Spleen (tissue), 11 donors: ENCODE measurements around the gene GNG7. TPM values are rescaled to one million over a fixed set of nuclear protein-coding genes. Genes with fewer than 3 reads are reported as not detected.

Source experiments
- DNase-seq: peaks from one replicate; pipeline ENCODE4 v3.0.0-alpha.2; 2020
- H3K27ac ChIP-seq, 8 donors: fragments of 200-600 bp; sonication (generic) in 7 of 8; 1 replicate in 4 of 8; 2 replicates in 4 of 8; pipeline versions ENCODE4 v1.5.0 to v1.8.0; 2016 to 2021; ENCODE audit warnings: inconsistent platforms in 4 of 8, mild to moderate bottlenecking in 4 of 8, moderate library complexity in 1 of 8
- H3K27me3 ChIP-seq, 7 donors: fragments of 200-600 bp; sonication (generic) in 6 of 7; replicated peaks in 1 of 7; 1 replicate in 4 of 7; 2 replicates in 3 of 7; pipeline versions ENCODE4 v1.5.0 to v1.8.0; 2016 to 2021; ENCODE audit warnings: inconsistent platforms in 3 of 7, mild to moderate bottlenecking in 1 of 7
- H3K36me3 ChIP-seq, 6 donors: fragments of 200-600 bp; sonication (generic) in 5 of 6; 1 replicate in 4 of 6; 2 replicates in 2 of 6; pipeline versions ENCODE4 v1.5.0 to v1.8.0; 2016 to 2021; ENCODE audit warnings: inconsistent platforms in 2 of 6
- H3K4me1 ChIP-seq, 6 donors: fragments of 200-600 bp; sonication (generic) in 5 of 6; 1 replicate in 3 of 6; 2 replicates in 3 of 6; pipeline versions ENCODE4 v1.5.0 to v1.8.0; 2016 to 2021; ENCODE audit warnings: inconsistent platforms in 3 of 6
- H3K4me3 ChIP-seq, 8 donors: fragments of 200-600 bp; sonication (generic) in 7 of 8; 1 replicate in 4 of 8; 2 replicates in 4 of 8; pipeline versions ENCODE4 v1.5.0 to v1.8.0; 2016 to 2021; ENCODE audit warnings: inconsistent platforms in 4 of 8, mild to moderate bottlenecking in 4 of 8, moderate library complexity in 2 of 8
- H3K9me3 ChIP-seq, 8 donors: fragments of 200-600 bp; sonication (generic) in 7 of 8; 1 replicate in 4 of 8; 2 replicates in 4 of 8; pipeline versions ENCODE4 v1.5.0 to v1.8.0; 2016 to 2021; ENCODE audit warnings: inconsistent platforms in 4 of 8
- POLR2A ChIP-seq, 3 donors: fragments of 450-650 bp; IDR thresholded peaks; one replicate each; pipeline ENCODE4 v1.5.1; 2017; ENCODE audit warnings: antibody characterized with exemption in 3 of 3, mild to moderate bottlenecking in 1 of 3
- POLR2AphosphoS5 ChIP-seq, 3 donors: sonication (generic); formaldehyde crosslinking; IDR thresholded peaks; one replicate each; pipeline ENCODE4 v1.5.1; 2017; ENCODE audit warnings: antibody characterized with exemption in 3 of 3
- WGBS, 5 donors: extraction: QIAGEN DNeasy Blood & Tissue Kit in 3 of 5; methylation state at CpG; one replicate each; pipeline versions ENCODE4 v1.1.5 to v1.1.7; 2013 to 2018; 5-methylcytosine and 5-hydroxymethylcytosine counted together
- intact Hi-C: fragments of 100-400 bp; cut with DNase I; formaldehyde crosslinking; loops from one replicate; pipeline ENCODE4 v1.15.0; 2023; ENCODE audit warnings: low total_unique reads
- polyA plus RNA-seq, 3 donors: library from polyadenylated mRNA; stranded (reverse); fragments of 200-250 nt; gene quantifications; one replicate each; pipeline ENCODE4 v1.2.1, GENCODE V29; 2013
- total RNA-seq, 7 donors: library from RNA; depleted of rRNA in 3 of 7; stranded (reverse); fragments of >200 nt in 3 of 7; fragmentation: NEBNext Ultra II Directional in 4 of 7; extraction: Animal tissue kit (Norgen Biotek cat#: 25700) in 4 of 7; gene quantifications; one replicate each; pipeline versions ENCODE4 v1.1.0 to v1.2.1, GENCODE V29; 2016 to 2021
- TF ChIP-seq, protein P1 (sequence below), 11 experiments: fragments of 200-600 bp in 7 of 11; fragments of 450-650 bp in 4 of 11; sonication (generic) in 4 of 11; IDR thresholded peaks in 8 of 11; conservative IDR thresholded peaks in 3 of 11; 1 replicate in 7 of 11; 2 replicates in 4 of 11; pipeline versions ENCODE4 v1.4.0 to v1.8.0; 2016 to 2021; ENCODE audit warnings: antibody characterized with exemption in 11 of 11, inconsistent platforms in 4 of 11, mild to moderate bottlenecking in 1 of 11
- donor health status: healthy with polysubstance abuse.
- donor health status: DM: no; HTN: no; CAD: no; lungs with moderate emphysema.
- donor health status: DM: no; HTN: no; CAD: no.
- donor health status: Bipolar disorder and iron deficiency.
- donor health status: healthy.
- donor health status: DM: no; HTN: no; CAD: no.
- donor health status: DM: yes; HTN: yes; CAD: no.

Gene GNG7
- total and polyA plus RNA-seq, 10 donors: 17.2 to 34.6 (median 18.9) TPM

DNA sequence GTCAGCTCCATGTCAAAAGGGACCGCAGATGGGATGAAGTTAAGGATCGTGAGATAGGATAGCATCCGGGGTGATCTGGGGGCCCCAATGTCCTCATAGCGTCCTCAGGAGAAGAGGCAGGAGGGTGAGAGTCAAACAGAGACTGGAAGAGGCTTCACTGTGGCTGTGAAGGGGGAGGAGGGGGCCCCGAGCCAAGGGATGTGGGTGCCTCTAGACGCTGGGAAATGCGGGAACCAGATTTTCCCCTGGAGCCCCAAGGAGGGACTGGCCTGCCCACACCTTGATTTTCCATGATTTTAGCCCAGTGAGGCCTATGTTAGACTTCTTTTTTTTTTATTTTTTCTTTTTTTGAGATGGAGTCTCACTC, 61.2 kb downstream of the GNG7 start:
- Histone ChIP-seq H3K9me3 (no peaks in the 10 kb centered on the region), H3K36me3 (peaks cover 0 to 19% (median 0%) of the 10 kb centered on the region in 6 donors), H3K27ac (no peak overlapping the region), H3K4me3 (no peak overlapping the region), H3K4me1 (peaks cover 6 to 49% (median 27%) of the 10 kb centered on the region in 6 donors), H3K27me3 (no peaks in the 10 kb centered on the region)
- WGBS, 5 donors: 85 to 94% (median 89%) methylated on average over 7 of the region's 7 CpGs
- intact Hi-C loops: no loop called here
- DNase-seq: no peak
- no peak for TF ChIP-seq POLR2A (IDR thresholded peaks at IDR 0.05)
- TF ChIP-seq, protein P1, sequence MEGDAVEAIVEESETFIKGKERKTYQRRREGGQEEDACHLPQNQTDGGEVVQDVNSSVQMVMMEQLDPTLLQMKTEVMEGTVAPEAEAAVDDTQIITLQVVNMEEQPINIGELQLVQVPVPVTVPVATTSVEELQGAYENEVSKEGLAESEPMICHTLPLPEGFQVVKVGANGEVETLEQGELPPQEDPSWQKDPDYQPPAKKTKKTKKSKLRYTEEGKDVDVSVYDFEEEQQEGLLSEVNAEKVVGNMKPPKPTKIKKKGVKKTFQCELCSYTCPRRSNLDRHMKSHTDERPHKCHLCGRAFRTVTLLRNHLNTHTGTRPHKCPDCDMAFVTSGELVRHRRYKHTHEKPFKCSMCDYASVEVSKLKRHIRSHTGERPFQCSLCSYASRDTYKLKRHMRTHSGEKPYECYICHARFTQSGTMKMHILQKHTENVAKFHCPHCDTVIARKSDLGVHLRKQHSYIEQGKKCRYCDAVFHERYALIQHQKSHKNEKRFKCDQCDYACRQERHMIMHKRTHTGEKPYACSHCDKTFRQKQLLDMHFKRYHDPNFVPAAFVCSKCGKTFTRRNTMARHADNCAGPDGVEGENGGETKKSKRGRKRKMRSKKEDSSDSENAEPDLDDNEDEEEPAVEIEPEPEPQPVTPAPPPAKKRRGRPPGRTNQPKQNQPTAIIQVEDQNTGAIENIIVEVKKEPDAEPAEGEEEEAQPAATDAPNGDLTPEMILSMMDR (IDR thresholded peaks at IDR 0.05 in 8 of 11, conservative IDR thresholded peaks at IDR 0.05 in 3 of 11): no peak
- TF ChIP-seq POLR2AphosphoS5 (IDR thresholded peaks at IDR 0.05): no peak

DNA sequence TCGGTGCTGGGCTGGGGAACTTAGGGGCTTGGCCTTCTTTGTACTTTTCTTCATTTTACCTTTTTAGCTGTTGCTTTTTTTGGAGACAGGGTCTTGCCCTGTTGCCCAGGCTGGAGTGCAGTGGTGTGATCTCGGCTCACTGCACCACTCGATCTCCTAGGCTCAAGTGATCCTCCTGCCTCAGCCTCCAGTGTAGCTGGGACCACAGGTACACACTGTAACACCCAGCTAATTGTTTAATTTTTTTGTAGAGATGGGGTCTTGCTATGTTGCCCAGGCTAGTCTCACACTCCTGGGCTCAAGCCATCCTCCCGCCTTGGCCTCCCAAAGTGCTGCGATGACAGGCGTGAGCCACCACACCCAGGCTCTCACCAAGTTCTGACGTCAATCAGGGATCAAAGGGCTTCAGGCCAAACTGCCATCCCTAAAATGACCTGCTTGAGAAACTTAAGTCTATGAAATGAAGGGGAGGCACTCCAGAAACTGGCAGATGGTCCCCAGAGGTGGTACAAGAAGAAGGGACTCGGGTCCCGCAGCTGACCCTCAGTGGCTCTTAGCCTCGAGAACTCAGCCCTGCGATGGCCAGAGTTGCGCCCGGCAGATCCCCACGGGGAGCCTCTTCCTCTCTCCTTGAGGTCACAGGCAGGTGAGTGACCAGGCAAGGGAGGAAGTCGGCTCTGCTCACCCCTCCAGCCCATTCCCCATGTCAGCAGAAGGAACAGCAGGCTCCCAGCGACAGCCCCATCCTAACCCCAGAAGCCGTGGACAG, 61.7 kb downstream of the GNG7 start:
- intact Hi-C loops: no loop called here
- TF ChIP-seq POLR2A (IDR thresholded peaks at IDR 0.05): no peak
- no peak for TF ChIP-seq POLR2AphosphoS5 (IDR thresholded peaks at IDR 0.05)
- TF ChIP-seq, protein P1 (IDR thresholded peaks at IDR 0.05 in 8 of 11, conservative IDR thresholded peaks at IDR 0.05 in 3 of 11): no peak
- Histone ChIP-seq H3K27ac (no peak overlapping the region), H3K4me1 (peaks cover 6 to 49% (median 31%) of the 10 kb centered on the region in 6 donors), H3K9me3 (no peaks in the 10 kb centered on the region), H3K36me3 (peaks cover 0 to 18% (median 0%) of the 10 kb centered on the region in 6 donors), H3K27me3 (no peaks in the 10 kb centered on the region), H3K4me3 (no peak overlapping the region)
- no peak for DNase-seq
- 84 to 91% (median 87%) methylated on average over 10 to 17 of the region's 17 CpGs for WGBS, 5 donors

GRCh38 chr19:2639999-2640398, 62.5 kb downstream of the GNG7 start:
- intact Hi-C loops: no loop called here
- Histone ChIP-seq H3K27ac (no peak overlapping the region), H3K4me3 (no peak overlapping the region), H3K27me3 (no peaks in the 10 kb centered on the region), H3K4me1 (peaks cover 6 to 50% (median 36%) of the 10 kb centered on the region in 6 donors), H3K36me3 (peaks cover 0 to 14% (median 0%) of the 10 kb centered on the region in 6 donors), H3K9me3 (no peaks in the 10 kb centered on the region)
- WGBS, 5 donors: 67 to 79% (median 74%) methylated on average over 2 of the region's 2 CpGs
- no peak for DNase-seq
- TF ChIP-seq POLR2AphosphoS5 (IDR thresholded peaks at IDR 0.05) (no peak), POLR2A (IDR thresholded peaks at IDR 0.05) (no peak)
- TF ChIP-seq, protein P1 (IDR thresholded peaks at IDR 0.05 in 8 of 11, conservative IDR thresholded peaks at IDR 0.05 in 3 of 11): no peak

- no peaks in the 10 kb centered on the region for H3K9me3 ChIP-seq
- peaks cover 6 to 66% (median 50%) of the 10 kb centered on the region in 6 donors for H3K4me1 ChIP-seq
- no peaks in the 10 kb centered on the region for H3K27me3 ChIP-seq
- H3K27ac ChIP-seq: no peak overlapping the region
- no peak for DNase-seq
- H3K36me3 ChIP-seq: peaks cover 0 to 8% (median 0%) of the 10 kb centered on the region in 6 donors
- intact Hi-C loops: no loop called here
- WGBS, 5 donors: 37 to 64% (median 41%) methylated on average over 3 of the region's 3 CpGs
- TF ChIP-seq POLR2A (IDR thresholded peaks at IDR 0.05) (no peak), POLR2AphosphoS5 (IDR thresholded peaks at IDR 0.05) (no peak)
- TF ChIP-seq, protein P1 (IDR thresholded peaks at IDR 0.05 in 8 of 11, conservative IDR thresholded peaks at IDR 0.05 in 3 of 11): no peak
- H3K4me3 ChIP-seq: no peak overlapping the region
Measured at GRCh38 chr19:2638417-2638940, 64.0 kb downstream of the GNG7 start.
